ENCODE measurements around the gene PDE7B. TPM values are rescaled to one million over a fixed set of nuclear protein-coding genes. Genes with fewer than 3 reads are reported as not detected.

The PDE7B gene
- polyA plus RNA-seq, 1 donor (not counting 4 experiments of a cell fraction or from before 2014, with no cell fraction given): 0.01 TPM

DNA sequence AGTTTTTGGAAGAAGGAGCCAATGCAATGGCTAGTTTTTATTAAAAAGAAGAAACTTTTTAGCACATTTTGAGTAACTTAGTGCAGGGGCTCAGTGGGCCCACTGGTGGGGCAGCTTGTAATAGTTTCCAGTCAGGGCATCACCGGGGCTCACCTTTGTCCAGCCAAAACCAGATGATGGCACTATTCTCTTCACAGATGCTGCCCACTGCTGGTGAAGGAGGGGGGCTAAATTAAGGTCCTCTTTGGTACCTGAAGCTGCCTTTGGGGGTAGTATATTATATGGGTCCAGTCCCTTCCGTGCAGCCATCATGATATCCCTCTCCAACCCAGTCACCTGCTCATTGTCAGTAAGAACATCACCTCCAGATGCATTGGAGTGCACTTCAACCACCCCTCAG is 182.9 kb downstream of the PDE7B start:
- DNase-seq (ENCODE audit: low read depth, low spot score) (no peak), FAIRE-seq (no peak)
- H3K79me2 ChIP-seq (ENCODE audit: control insufficient read depth, insufficient read depth, low read length): no peaks in the 10 kb centered on the region
- H3K27ac ChIP-seq (ENCODE audit: control insufficient read depth, insufficient read depth, low read length): no peak overlapping the region
- H3K36me3 ChIP-seq (ENCODE audit: control insufficient read depth in 2 of 2, extremely low read depth in 1 of 2, insufficient read depth in 2 of 2, low read length in 2 of 2): no peaks in the 10 kb centered on the region
- no peak overlapping the region for H2AFZ ChIP-seq (ENCODE audit: control insufficient read depth, low read length)
- no peaks in the 10 kb centered on the region for H3K27me3 ChIP-seq (ENCODE audit: control insufficient read depth, extremely low read depth, insufficient read depth, low read length)
- dilution Hi-C loops (cut with MboI; ENCODE audit: extremely low pct_ligation_motif_present, low sequenced_read_pairs): no loop called here
- peaks cover 14% of the 10 kb centered on the region for H3K4me1 ChIP-seq (ENCODE audit: control insufficient read depth, extremely low read depth, insufficient read depth, low read length)
- no peak overlapping the region for H3K4me3 ChIP-seq (ENCODE audit: control insufficient read depth in 2 of 3, extremely low read depth in 1 of 3, insufficient read depth in 2 of 3, low read depth in 1 of 3, low read length in 3 of 3)
- H3K9ac ChIP-seq (ENCODE audit: control insufficient read depth, extremely low read depth, insufficient read depth, low read length): no peak overlapping the region
- H3K4me2 ChIP-seq (ENCODE audit: control insufficient read depth, extremely low read depth, insufficient read depth, low read depth, low read length): no peak overlapping the region
- no peak for TF ChIP-seq EZH2 (IDR thresholded peaks at IDR 0.05; ENCODE audit: low read length)
- TF ChIP-seq, protein P1, sequence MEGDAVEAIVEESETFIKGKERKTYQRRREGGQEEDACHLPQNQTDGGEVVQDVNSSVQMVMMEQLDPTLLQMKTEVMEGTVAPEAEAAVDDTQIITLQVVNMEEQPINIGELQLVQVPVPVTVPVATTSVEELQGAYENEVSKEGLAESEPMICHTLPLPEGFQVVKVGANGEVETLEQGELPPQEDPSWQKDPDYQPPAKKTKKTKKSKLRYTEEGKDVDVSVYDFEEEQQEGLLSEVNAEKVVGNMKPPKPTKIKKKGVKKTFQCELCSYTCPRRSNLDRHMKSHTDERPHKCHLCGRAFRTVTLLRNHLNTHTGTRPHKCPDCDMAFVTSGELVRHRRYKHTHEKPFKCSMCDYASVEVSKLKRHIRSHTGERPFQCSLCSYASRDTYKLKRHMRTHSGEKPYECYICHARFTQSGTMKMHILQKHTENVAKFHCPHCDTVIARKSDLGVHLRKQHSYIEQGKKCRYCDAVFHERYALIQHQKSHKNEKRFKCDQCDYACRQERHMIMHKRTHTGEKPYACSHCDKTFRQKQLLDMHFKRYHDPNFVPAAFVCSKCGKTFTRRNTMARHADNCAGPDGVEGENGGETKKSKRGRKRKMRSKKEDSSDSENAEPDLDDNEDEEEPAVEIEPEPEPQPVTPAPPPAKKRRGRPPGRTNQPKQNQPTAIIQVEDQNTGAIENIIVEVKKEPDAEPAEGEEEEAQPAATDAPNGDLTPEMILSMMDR (optimal IDR thresholded peaks at IDR 0.05 in 1 of 3, IDR thresholded peaks at IDR 0.05 in 1 of 3, conservative IDR thresholded peaks at IDR 0.05 in 1 of 3; ENCODE audit: extremely low read depth in 1 of 3, insufficient read depth in 2 of 3, low read length in 3 of 3): no peak
- H3K9me3 ChIP-seq (ENCODE audit: control insufficient read depth, low read depth, low read length): no peaks in the 10 kb centered on the region
- H4K20me1 ChIP-seq (ENCODE audit: control insufficient read depth, extremely low read depth, insufficient read depth, low read length): no peaks in the 10 kb centered on the region
- no peaks in the 10 kb centered on the region for H3K9me1 ChIP-seq (ENCODE audit: control insufficient read depth, extremely low read depth, insufficient read depth, low read length)

DNA sequence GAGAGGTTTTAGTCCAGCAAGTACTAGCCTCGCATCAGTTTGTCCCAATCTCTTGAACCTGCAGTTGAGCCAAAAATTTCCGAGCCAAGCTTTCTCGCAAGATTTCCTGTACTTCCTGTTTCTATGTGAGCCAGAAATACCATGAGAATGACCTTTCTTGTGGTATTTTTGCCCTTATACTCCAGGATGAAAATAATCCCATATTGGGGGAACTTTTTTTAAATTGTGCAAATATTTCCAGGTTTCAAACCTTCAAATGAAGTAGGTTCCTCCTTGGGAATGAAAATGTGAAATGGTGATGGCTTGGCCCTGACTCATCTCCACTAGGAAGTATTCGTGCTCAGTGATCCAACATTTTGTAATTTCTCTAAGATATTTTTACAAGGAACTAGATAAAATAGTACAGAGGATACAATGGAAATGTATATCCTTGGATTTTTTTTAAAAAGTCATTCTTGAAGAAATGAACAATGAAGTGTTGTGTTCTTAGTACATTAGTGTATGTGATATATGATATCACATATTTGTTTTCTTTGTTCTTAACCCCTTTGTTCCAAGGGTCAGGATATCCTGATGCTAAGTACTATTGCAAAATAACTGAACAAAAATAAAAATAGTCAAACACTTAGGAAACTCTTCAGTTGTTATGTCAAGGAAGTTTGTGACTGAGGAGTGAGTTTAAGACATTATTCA is 184.0 kb downstream of the PDE7B start:
- dilution Hi-C loops (cut with MboI; ENCODE audit: extremely low pct_ligation_motif_present, low sequenced_read_pairs): no loop called here
- DNase-seq (ENCODE audit: low read depth, low spot score) (no peak), FAIRE-seq (no peak)
- no peaks in the 10 kb centered on the region for H3K9me3 ChIP-seq (ENCODE audit: control insufficient read depth, low read depth, low read length)
- peaks cover 14% of the 10 kb centered on the region for H3K4me1 ChIP-seq (ENCODE audit: control insufficient read depth, extremely low read depth, insufficient read depth, low read length)
- H3K9me1 ChIP-seq (ENCODE audit: control insufficient read depth, extremely low read depth, insufficient read depth, low read length): no peaks in the 10 kb centered on the region
- no peak overlapping the region for H3K4me2 ChIP-seq (ENCODE audit: control insufficient read depth, extremely low read depth, insufficient read depth, low read depth, low read length)
- TF ChIP-seq, protein P1 (optimal IDR thresholded peaks at IDR 0.05 in 1 of 3, IDR thresholded peaks at IDR 0.05 in 1 of 3, conservative IDR thresholded peaks at IDR 0.05 in 1 of 3; ENCODE audit: extremely low read depth in 1 of 3, insufficient read depth in 2 of 3, low read length in 3 of 3): no peak
- TF ChIP-seq EZH2 (IDR thresholded peaks at IDR 0.05; ENCODE audit: low read length): no peak
- H3K79me2 ChIP-seq (ENCODE audit: control insufficient read depth, insufficient read depth, low read length): no peaks in the 10 kb centered on the region
- H3K9ac ChIP-seq (ENCODE audit: control insufficient read depth, extremely low read depth, insufficient read depth, low read length): no peak overlapping the region
- H3K4me3 ChIP-seq (ENCODE audit: control insufficient read depth in 2 of 3, extremely low read depth in 1 of 3, insufficient read depth in 2 of 3, low read depth in 1 of 3, low read length in 3 of 3): no peak overlapping the region
- no peaks in the 10 kb centered on the region for H3K36me3 ChIP-seq (ENCODE audit: control insufficient read depth in 2 of 2, extremely low read depth in 1 of 2, insufficient read depth in 2 of 2, low read length in 2 of 2)
- no peak overlapping the region for H3K27ac ChIP-seq (ENCODE audit: control insufficient read depth, insufficient read depth, low read length)
- no peaks in the 10 kb centered on the region for H3K27me3 ChIP-seq (ENCODE audit: control insufficient read depth, extremely low read depth, insufficient read depth, low read length)
- H2AFZ ChIP-seq (ENCODE audit: control insufficient read depth, low read length): no peak overlapping the region
- no peaks in the 10 kb centered on the region for H4K20me1 ChIP-seq (ENCODE audit: control insufficient read depth, extremely low read depth, insufficient read depth, low read length)
